Mesothelial cell of epicardium (in vitro differentiated cells): ENCODE results near the gene EPSTI1. TPM values are rescaled to one million over a fixed set of nuclear protein-coding genes. Genes with fewer than 3 reads are reported as not detected.
"Not testable (repeated sequence)": the region's sequence is repeated elsewhere in the genome, so short reads cannot be mapped to it uniquely, and the experiment has no call there.

Source experiments
- DNase-seq, 2 experiments: peaks; one replicate each; pipeline ENCODE4 v3.0.0; 2021; ENCODE audit warnings: low spot score in 2 of 2; ENCODE audit not compliant: unreplicated experiment in 2 of 2
- H3K27ac Mint-ChIP-seq: 2 replicates; pipeline ENCODE4 v1.8.0; 2021; ENCODE audit warnings: mixed read lengths
- H3K27me3 Mint-ChIP-seq: 2 replicates; pipeline ENCODE4 v1.8.0; 2021; ENCODE audit warnings: low read depth, mixed read lengths
- H3K36me3 Mint-ChIP-seq: 2 replicates; pipeline ENCODE4 v1.8.0; 2021; ENCODE audit warnings: mixed read lengths
- H3K4me1 Mint-ChIP-seq: 2 replicates; pipeline ENCODE4 v1.8.0; 2021; ENCODE audit warnings: mixed read lengths
- H3K4me3 Mint-ChIP-seq: 2 replicates; pipeline ENCODE4 v1.8.0; 2021; ENCODE audit warnings: mild to moderate bottlenecking, moderate library complexity, mixed read lengths
- H3K9me3 Mint-ChIP-seq: 2 replicates; pipeline ENCODE4 v1.8.0; 2021; ENCODE audit warnings: mixed read lengths
- total RNA-seq: library from RNA; stranded (reverse); gene quantifications from 3 replicates; pipeline ENCODE4 v1.2.1, GENCODE V29; 2021
- TF ChIP-seq, protein P1 (sequence below): fragments of 200-600 bp; sonication (generic); IDR thresholded peaks from one replicate; pipeline ENCODE4 v1.5.0; 2021; ENCODE audit warnings: antibody characterized with exemption; ENCODE audit not compliant: unreplicated experiment

EPSTI1 gene
- total RNA-seq, 1 donor from 2014 or later: 37.3 TPM

DNA sequence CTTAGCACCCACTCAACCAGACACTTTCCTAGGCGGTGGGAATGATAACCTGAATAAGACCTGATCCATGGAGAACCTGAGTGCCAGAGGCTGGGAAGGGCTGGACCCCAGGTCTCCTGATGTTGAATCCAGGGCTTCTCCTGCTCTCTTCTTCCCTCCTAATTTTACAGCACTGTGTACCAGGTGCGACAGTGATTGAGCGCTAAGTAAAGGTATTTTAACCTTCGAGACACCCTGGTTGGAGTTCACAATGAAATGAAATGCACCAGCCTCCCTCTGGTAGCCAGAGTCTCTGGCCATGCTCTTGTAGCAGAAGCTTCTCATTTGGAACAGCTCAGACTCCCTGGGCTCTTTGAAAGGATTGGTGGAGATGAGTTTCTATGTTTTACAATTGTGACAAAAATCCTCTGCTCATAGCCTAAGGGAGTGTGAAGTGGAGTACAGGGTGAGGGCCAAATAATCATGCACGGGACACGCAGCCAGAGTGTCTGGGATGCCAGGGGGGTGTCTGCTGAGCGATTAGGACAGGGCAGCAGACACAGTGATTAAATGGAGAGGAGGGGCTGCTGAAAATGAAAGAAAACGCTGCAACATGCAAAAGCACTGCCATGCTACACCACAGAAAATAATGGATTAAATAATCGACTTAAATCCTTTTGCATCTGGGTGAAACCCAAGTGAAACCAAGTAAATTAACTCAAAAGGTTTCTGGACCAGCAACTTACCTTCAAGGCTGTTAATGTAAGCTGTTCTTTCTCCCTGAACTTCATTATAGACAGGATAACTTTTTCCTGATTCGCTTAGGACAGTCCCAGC is 126.9 kb downstream of the EPSTI1 start:
- Mint-ChIP-seq H3K27ac (peak overlapping the region; percentile 65), H3K4me1 (peaks cover 26% of the 10 kb centered on the region), H3K36me3 (no peaks in the 10 kb centered on the region), H3K27me3 (peaks cover 13% of the 10 kb centered on the region), H3K9me3 (peaks cover 10% of the 10 kb centered on the region), H3K4me3 (peak overlapping the region; percentile 7)
- DNase-seq: no peak
- TF ChIP-seq, protein P1, sequence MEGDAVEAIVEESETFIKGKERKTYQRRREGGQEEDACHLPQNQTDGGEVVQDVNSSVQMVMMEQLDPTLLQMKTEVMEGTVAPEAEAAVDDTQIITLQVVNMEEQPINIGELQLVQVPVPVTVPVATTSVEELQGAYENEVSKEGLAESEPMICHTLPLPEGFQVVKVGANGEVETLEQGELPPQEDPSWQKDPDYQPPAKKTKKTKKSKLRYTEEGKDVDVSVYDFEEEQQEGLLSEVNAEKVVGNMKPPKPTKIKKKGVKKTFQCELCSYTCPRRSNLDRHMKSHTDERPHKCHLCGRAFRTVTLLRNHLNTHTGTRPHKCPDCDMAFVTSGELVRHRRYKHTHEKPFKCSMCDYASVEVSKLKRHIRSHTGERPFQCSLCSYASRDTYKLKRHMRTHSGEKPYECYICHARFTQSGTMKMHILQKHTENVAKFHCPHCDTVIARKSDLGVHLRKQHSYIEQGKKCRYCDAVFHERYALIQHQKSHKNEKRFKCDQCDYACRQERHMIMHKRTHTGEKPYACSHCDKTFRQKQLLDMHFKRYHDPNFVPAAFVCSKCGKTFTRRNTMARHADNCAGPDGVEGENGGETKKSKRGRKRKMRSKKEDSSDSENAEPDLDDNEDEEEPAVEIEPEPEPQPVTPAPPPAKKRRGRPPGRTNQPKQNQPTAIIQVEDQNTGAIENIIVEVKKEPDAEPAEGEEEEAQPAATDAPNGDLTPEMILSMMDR: no peak

DNA sequence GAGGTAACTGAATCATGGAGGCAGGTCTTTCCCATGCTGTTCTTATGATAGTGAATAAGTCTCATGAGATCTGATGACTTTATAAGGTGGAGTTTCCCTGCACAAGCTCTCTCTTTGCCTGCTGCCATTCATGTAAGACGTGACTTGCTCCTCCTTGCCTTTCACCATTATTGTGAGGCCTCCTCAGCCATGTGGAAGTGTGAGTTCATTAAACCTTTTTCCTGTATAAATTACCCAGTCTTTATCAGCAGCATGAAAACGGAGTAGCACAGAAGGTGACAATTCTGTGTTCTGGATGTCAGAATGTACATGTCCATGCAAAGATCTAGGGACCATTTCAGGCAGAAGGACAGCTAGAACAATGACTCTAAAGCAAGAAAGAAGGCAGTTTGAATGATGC is 129.7 kb downstream of the EPSTI1 start:
- not testable (repeated sequence) for H3K27ac Mint-ChIP-seq, DNase-seq, H3K27me3 Mint-ChIP-seq, H3K9me3 Mint-ChIP-seq, H3K4me3 Mint-ChIP-seq, H3K36me3 Mint-ChIP-seq
- H3K4me1 Mint-ChIP-seq: peaks cover 26% of the 10 kb centered on the region

DNA sequence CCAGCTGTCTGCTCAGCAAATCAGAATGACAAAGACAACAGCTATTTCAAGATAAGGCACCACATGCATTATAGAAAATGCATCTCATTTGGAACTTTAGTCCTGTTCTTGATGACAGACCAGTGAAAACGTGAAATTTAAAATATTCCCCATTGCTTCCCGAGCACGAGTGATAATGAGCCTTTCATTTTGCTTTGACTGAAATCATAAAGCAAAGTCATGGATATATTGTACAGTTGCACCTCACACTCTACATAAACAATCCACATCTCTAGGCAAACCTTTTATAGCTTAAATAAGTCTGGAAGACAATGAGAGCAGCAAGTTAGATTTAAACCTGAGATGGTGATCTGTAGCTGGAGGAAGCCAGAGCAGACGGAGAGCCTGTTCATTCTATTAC is 131.6 kb downstream of the EPSTI1 start:
- H3K9me3 Mint-ChIP-seq: peaks cover 10% of the 10 kb centered on the region
- TF ChIP-seq, protein P1: no peak
- peaks cover 14% of the 10 kb centered on the region for H3K4me1 Mint-ChIP-seq
- no peaks in the 10 kb centered on the region for H3K27me3 Mint-ChIP-seq
- DNase-seq: no peak
- no peaks in the 10 kb centered on the region for H3K36me3 Mint-ChIP-seq
- no peak overlapping the region for H3K27ac Mint-ChIP-seq
- no peak overlapping the region for H3K4me3 Mint-ChIP-seq

DNA sequence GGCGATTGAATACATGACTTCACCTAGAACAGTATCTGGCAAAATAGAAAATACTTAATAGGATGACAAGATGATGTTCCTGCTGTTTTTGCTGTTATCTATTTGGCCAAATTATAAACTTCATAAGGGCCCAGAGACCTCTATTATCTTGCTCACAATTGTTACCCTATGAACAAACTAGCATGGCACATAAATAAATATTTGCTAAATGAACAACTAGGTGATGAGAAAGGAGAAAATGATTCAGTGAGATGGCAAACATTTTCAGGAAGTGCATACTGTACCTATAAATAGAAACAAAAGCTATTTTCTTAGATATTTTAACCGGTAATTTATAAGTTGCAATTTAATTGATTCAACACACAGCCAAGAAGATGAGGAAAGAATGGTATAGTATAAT is 132.3 kb downstream of the EPSTI1 start:
- TF ChIP-seq, protein P1: no peak
- Mint-ChIP-seq H3K9me3 (peaks cover 10% of the 10 kb centered on the region), H3K4me1 (peaks cover 7% of the 10 kb centered on the region), H3K27me3 (no peaks in the 10 kb centered on the region), H3K36me3 (no peaks in the 10 kb centered on the region), H3K27ac (no peak overlapping the region), H3K4me3 (no peak overlapping the region)
- DNase-seq: no peak

DNA sequence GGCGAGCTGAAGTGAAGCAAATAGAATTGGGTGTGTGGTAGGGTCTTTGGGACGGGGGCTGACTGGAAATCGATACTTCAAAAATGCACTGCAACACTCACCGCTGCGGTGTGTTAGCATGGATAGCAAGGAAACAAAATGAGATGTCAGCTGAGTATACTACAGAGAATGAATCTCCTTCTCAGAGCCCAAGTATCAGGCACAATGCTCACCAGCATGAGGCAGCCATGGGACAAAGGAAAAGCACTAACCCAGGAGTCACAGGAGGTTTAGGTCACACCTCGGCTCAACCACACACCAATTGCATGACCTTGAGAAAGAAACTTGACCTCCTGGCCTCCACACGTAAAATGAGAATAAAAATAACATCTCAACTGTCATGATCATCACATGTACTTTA is 136.6 kb downstream of the EPSTI1 start:
- Mint-ChIP-seq H3K27ac (no peak overlapping the region), H3K36me3 (no peaks in the 10 kb centered on the region), H3K27me3 (no peaks in the 10 kb centered on the region), H3K4me3 (no peak overlapping the region), H3K4me1 (no peaks in the 10 kb centered on the region), H3K9me3 (no peaks in the 10 kb centered on the region)
- TF ChIP-seq, protein P1: no peak
- DNase-seq: no peak

DNA sequence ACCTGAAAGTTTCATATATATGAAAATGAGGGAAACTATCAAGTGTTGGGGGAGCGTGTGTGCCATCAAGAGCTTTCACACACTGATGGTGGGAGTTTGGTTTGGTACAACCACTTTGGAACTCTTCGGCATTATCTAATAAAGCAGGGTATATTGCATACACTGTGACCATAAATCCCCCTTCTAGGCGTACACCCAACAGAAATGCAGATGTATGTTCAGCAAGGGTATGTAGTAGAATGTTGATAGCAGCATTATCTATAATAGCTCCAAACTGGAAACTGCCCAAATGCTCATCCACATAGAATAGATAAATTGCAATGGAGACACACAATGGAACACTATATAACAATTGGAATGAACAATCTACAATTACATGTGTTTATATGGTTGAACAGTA is 139.9 kb downstream of the EPSTI1 start:
- Mint-ChIP-seq H3K4me3 (no peak overlapping the region), H3K27ac (no peak overlapping the region), H3K4me1 (peaks cover 4% of the 10 kb centered on the region), H3K27me3 (no peaks in the 10 kb centered on the region), H3K9me3 (no peaks in the 10 kb centered on the region), H3K36me3 (no peaks in the 10 kb centered on the region)
- TF ChIP-seq, protein P1: no peak
- DNase-seq: no peak
